Measurements from ENCODE around the gene NRXN3.

Gene NRXN3

DNA sequence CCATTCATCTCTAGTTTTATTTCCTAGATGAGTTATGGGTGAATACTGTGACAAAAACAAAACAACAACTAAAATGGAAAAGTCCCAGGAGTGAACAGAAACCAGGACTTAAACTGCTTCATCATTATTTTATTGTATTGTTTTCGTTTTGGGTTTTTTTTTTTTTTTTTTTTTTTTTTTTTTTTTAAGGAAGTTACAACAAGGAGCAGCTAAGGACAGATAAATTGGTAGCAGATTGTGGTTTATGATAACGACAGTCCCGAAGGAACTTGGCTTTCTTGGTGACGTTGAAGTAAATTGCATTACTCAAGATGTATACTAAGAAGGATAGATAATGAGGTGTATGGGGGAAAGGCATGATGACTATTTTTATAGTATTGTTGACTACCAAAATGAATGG, 866.3 kb downstream of the NRXN3 start:
- CTCF ChIA-PET, result interaction anchor here (1.2 kb wide), 1 partner anchor 14 kb away, joined by 3 read pairs; no protein-coding TSS in a partner anchor
- TF ChIP-seq, protein P1, sequence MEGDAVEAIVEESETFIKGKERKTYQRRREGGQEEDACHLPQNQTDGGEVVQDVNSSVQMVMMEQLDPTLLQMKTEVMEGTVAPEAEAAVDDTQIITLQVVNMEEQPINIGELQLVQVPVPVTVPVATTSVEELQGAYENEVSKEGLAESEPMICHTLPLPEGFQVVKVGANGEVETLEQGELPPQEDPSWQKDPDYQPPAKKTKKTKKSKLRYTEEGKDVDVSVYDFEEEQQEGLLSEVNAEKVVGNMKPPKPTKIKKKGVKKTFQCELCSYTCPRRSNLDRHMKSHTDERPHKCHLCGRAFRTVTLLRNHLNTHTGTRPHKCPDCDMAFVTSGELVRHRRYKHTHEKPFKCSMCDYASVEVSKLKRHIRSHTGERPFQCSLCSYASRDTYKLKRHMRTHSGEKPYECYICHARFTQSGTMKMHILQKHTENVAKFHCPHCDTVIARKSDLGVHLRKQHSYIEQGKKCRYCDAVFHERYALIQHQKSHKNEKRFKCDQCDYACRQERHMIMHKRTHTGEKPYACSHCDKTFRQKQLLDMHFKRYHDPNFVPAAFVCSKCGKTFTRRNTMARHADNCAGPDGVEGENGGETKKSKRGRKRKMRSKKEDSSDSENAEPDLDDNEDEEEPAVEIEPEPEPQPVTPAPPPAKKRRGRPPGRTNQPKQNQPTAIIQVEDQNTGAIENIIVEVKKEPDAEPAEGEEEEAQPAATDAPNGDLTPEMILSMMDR (IDR thresholded peaks at IDR 0.05; ENCODE audit: control extremely low read depth, extremely low read depth, low read depth, missing control alignments), result no peak
- DNase-seq (ENCODE audit: extremely low spot score), result no peak
- POLR2A ChIA-PET, result no interaction called here

DNA sequence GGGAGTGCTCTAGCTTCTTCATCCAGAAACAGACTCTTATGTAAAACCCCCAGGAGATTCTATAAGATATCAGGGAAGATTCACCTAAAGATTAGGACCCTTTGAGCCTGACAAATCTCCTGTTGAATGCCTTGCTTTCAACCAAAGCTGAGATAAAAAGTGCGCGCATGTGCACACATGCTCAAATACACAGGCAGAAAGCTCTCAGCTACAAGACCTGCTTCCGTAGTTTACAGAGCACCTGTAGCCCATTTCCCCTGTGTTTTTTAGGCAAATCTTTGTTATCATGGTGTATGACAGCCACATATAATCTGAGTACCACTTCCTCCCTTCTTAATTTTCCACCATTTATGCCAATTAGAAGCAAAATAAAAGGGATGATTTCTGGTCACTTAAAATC, 866.9 kb downstream of the NRXN3 start:
- CTCF ChIA-PET, result interaction anchor here (1.2 kb wide), 1 partner anchor 15 kb away, joined by 3 read pairs; no protein-coding TSS in a partner anchor
- TF ChIP-seq, protein P1 (IDR thresholded peaks at IDR 0.05; ENCODE audit: control extremely low read depth, extremely low read depth, low read depth, missing control alignments), result no peak
- POLR2A ChIA-PET, result no interaction called here

GRCh38 chr14:79037593-79037992, 867.4 kb downstream of the NRXN3 start:
- ChIA-PET POLR2A (no interaction called here), CTCF (interaction anchor here (1.2 kb wide), 1 partner anchor 16 kb away, joined by 3 read pairs; no protein-coding TSS in a partner anchor)
- TF ChIP-seq, protein P1 (IDR thresholded peaks at IDR 0.05; ENCODE audit: control extremely low read depth, extremely low read depth, low read depth, missing control alignments), result no peak
- no peak for DNase-seq (ENCODE audit: extremely low spot score)

More for the DNA sequence above, 866.9 kb downstream of the NRXN3 start:
- DNase-seq (ENCODE audit: extremely low spot score), result no peak

DNA sequence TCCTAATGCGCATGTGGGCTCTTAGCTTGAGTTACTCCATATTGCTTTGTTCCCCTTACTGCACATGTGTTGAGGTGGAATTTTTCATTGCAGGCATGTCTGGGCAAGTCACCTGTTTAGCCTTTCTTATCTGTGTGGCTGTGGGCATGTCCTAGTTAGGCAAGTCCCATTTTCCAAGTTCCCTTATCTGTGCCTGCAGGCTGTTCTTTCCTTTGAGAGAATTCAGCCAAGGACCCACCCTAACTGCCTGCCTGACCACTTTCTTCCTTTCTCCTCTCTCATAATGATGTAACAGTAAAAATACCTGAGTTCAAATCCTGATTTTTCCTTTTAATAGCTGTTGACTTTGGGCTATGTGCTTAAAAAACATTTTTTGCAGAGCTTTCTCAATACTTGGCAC, 870.6 kb downstream of the NRXN3 start:
- ChIA-PET CTCF (interaction anchor here (0.9 kb wide), 1 partner anchor 12 kb away, joined by 3 read pairs; no protein-coding TSS in a partner anchor), POLR2A (no interaction called here)
- TF ChIP-seq, protein P1 (IDR thresholded peaks at IDR 0.05; ENCODE audit: control extremely low read depth, extremely low read depth, low read depth, missing control alignments), result no peak
- no peak for DNase-seq (ENCODE audit: extremely low spot score)

- no peak for DNase-seq (ENCODE audit: extremely low spot score)
- TF ChIP-seq, protein P1 (IDR thresholded peaks at IDR 0.05; ENCODE audit: control extremely low read depth, extremely low read depth, low read depth, missing control alignments), result no peak
- ChIA-PET POLR2A (no interaction called here), CTCF (interaction anchor here (1.6 to 1.7 kb wide), 2 partner anchors 10 to 19 kb away, joined by 4 read pairs; no protein-coding TSS in a partner anchor)
Measured at GRCh38 chr14:79043194-79043889, 873.2 kb downstream of the NRXN3 start.

DNA sequence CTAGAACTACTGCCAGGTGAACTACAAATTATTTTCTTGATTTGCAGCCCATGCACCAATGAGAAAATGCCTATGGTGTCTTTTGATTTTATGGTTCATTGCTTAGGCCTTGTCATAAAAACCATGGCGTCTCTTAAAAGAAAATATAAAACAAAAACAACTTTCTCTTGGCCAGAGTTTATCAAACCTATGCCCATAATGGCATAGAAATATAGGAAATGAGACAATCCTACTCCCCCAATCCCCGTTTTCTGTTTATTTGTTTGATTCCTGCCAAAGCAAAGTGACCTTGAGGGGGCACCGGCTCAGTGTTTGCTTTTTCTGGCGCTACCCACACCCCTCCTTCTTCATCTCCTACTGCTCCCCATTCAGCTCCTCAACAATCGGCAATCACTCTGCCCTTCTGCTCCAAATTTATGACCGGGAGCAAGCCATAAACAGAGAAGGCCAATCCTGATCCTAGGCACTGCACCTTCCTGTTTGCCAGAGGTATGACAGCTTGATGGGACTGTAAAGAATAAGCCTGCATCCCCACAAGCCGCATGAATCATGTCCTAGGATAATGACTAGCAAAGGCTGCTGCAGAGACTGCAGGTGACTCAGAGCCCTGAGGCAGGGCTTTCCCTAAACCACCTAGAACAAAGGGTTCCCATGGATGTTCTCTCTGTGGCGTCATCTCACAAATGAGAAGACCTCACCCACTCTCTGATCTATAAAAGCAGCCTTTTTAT, 874.9 kb downstream of the NRXN3 start:
- CTCF ChIA-PET, result no interaction called here
- POLR2A ChIA-PET, result no interaction called here
- TF ChIP-seq, protein P1 (IDR thresholded peaks at IDR 0.05; ENCODE audit: control extremely low read depth, extremely low read depth, low read depth, missing control alignments), result no peak
- DNase-seq (ENCODE audit: extremely low spot score), result no peak
